Mesodermal cell (in vitro differentiated cells): Measurements from ENCODE around the gene RNPC3. TPM values are rescaled to one million over a fixed set of nuclear protein-coding genes. Genes with fewer than 3 reads are reported as not detected.

Experiments used
- H3K27ac ChIP-seq: 2 replicates; pipeline ENCODE4 v1.7.0; 2013; ENCODE audit warnings: mild to moderate bottlenecking, low read depth, low read length, moderate library complexity; ENCODE audit not compliant: severe bottlenecking
- H3K36me3 ChIP-seq: 2 replicates; pipeline ENCODE4 v1.7.1; 2013; ENCODE audit warnings: mild to moderate bottlenecking, low read length, moderate library complexity; ENCODE audit not compliant: control insufficient read depth, insufficient read depth
- H3K4me1 ChIP-seq: one replicate; pipeline ENCODE4 v1.7.1; 2013; ENCODE audit warnings: mild to moderate bottlenecking, low read length; ENCODE audit not compliant: insufficient read depth, control insufficient read depth, poor library complexity, severe bottlenecking
- H3K4me3 ChIP-seq: 2 replicates; pipeline ENCODE4 v1.7.0; 2013; ENCODE audit warnings: low read length, control low read depth, mild to moderate bottlenecking; ENCODE audit not compliant: insufficient read depth, poor library complexity, severe bottlenecking; ENCODE audit errors: extremely low read depth
- H3K9me3 ChIP-seq: 2 replicates; pipeline ENCODE4 v1.7.1; 2013; ENCODE audit warnings: mild to moderate bottlenecking, low read length, moderate library complexity; ENCODE audit not compliant: control insufficient read depth
- WGBS, 2 experiments: methylation state at CpG; one replicate each; pipeline ENCODE4 v1.1.5; 2013; ENCODE audit warnings: missing lambda C conversion rate in 2 of 2; ENCODE audit not compliant: insufficient coverage in 2 of 2; 5-methylcytosine and 5-hydroxymethylcytosine counted together
- polyA plus RNA-seq, 2 experiments: library from polyadenylated mRNA; stranded (reverse); fragments of 50-300 nt; gene quantifications; one replicate each; pipeline ENCODE4 v1.2.3, GENCODE V29; 2013

The RNPC3 gene, protein sequence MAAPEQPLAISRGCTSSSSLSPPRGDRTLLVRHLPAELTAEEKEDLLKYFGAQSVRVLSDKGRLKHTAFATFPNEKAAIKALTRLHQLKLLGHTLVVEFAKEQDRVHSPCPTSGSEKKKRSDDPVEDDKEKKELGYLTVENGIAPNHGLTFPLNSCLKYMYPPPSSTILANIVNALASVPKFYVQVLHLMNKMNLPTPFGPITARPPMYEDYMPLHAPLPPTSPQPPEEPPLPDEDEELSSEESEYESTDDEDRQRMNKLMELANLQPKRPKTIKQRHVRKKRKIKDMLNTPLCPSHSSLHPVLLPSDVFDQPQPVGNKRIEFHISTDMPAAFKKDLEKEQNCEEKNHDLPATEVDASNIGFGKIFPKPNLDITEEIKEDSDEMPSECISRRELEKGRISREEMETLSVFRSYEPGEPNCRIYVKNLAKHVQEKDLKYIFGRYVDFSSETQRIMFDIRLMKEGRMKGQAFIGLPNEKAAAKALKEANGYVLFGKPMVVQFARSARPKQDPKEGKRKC
- polyA plus RNA-seq (2013, experiment 1 of 2), result 16.2 TPM
- polyA plus RNA-seq (2013, experiment 2 of 2), result 15.3 TPM

DNA sequence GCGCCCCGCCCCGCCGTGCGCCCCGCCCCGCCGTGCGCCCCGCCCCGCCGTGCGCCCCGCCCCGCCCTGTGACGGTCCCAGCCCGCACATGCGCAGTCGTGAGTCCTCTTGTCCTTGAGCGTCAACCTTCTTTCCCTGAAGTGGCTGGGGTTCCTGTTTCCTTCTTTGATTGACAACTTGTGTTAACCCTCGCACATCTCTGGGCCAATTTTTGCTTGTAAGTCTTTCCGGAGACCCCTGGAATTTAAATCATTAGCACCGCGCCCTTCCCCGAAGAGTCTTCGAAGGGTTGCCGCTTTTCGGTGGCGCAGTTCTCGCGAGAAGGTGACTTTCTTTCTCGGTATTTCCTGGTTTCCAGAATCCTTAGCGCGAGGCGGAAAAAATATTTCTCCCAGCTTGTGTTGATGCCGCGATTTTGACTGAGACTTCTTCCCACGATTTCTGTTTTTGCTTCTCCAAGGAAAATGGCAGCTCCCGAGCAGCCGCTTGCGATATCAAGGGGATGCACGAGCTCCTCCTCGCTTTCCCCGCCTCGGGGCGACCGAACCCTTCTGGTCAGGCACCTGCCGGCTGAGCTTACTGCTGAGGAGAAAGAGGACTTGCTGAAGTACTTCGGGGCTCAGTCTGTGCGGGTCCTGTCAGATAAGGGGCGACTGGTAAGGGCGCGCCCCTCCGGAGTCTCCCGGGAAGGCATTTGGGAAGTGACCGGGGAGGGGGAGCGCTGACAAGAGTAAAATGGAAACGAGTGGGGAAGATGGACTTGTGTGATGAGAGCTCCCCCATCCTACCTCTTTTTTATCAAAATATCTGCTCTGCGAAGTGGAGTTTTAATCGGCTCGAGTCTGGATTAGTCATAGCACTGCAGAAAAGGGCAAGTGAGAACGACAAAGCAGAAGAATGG, at the start of gene RNPC3:
Gene RNPC3, plus strand, starts transcription at position 93 of the 901 bp plus-strand sequence. Its CDS starts 372 bp downstream, at position 465.
- Histone ChIP-seq H3K4me3 (peak within 1 kb of the TSS; percentile 74), H3K9me3 (no peaks in the 10 kb centered on the region), H3K27ac (peak within 1 kb of the TSS; percentile 93), H3K36me3 (peaks cover 16% of the 10 kb centered on the region), H3K4me1 (no peaks in the 10 kb centered on the region)
- WGBS, 2 experiments, result 0% methylated on average over 33 to 40 of the region's 62 CpGs

DNA sequence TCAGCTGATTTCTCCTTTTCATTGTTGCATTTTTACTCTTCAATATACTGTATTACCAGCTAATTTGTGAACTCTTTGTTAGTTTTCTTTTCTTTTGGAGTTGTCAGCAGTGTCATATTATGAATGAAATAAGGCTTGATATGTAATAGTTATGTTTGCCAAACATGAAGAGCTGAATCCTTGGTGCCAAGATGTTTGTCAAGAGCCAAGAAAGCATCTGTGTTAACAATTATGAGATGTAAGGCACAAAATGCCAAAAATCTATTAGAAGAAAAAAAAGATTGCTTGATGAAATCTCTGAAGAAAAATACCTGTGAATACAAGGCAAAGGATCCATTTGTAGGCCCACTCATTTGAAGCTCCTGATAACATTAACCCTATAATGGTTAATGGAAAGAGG, 48.4 kb upstream of the RNPC3 start:
- no peak overlapping the region for H3K4me3 ChIP-seq
- no peak overlapping the region for H3K27ac ChIP-seq
- no peaks in the 10 kb centered on the region for H3K9me3 ChIP-seq
- H3K36me3 ChIP-seq, result no peaks in the 10 kb centered on the region
- no peaks in the 10 kb centered on the region for H3K4me1 ChIP-seq

DNA sequence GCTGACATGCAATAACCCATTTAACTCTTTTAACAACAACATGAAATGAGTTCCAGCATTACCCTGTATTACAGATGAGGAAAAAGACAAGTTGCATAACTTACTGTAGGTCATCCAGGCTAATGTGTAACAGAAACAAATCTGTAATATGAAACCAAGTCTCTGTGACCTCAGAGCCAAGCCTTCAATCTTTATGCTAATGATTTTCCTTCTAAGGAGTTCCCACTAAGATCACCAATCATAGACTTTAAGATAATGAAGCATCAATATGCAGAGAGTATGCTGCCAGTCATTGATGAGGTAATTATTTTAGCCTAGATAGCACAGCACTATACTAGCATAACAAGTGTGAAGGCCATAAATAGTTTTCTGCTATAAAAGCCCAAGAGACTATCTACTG, 35.6 kb upstream of the RNPC3 start:
- H3K4me3 ChIP-seq, result no peak overlapping the region
- H3K36me3 ChIP-seq, result no peaks in the 10 kb centered on the region
- no peaks in the 10 kb centered on the region for H3K4me1 ChIP-seq
- H3K9me3 ChIP-seq, result no peaks in the 10 kb centered on the region
- no peak overlapping the region for H3K27ac ChIP-seq

DNA sequence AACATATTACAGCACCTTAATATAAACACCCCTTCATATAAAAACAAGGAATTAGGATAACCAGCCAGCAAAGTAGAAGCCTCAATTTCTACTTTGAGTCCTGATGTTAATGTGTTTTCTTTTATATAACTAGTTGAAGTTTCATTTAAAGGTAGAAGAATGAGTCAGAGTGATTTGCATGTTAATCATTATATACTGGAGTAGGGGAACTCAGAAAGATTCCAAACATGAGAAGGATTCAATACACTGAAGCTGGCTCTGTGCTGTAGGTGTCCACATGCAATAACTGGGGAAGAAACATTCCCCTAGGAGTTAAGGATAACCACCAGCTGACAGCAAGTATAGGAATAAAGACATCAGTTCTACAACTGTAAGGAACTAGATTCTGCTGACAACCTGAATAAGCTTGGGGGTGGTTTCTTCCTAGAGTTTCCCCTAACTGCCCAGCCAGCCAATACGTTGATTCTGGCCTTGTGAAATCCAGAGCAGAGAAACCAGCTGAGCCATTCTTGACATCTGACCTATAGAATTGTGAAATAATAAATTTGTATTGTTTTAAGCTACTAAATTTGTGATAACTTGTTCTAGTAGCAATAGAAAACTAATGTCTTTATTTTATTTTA, 33.4 kb upstream of the RNPC3 start:
- Histone ChIP-seq H3K4me3 (no peak overlapping the region), H3K9me3 (no peaks in the 10 kb centered on the region), H3K4me1 (no peaks in the 10 kb centered on the region), H3K27ac (no peak overlapping the region), H3K36me3 (no peaks in the 10 kb centered on the region)
- WGBS, 2 experiments, result 80% methylated on average over 1 of the region's 1 CpG; no CpG with 5 or more reads in 1 of the 2 experiments

DNA sequence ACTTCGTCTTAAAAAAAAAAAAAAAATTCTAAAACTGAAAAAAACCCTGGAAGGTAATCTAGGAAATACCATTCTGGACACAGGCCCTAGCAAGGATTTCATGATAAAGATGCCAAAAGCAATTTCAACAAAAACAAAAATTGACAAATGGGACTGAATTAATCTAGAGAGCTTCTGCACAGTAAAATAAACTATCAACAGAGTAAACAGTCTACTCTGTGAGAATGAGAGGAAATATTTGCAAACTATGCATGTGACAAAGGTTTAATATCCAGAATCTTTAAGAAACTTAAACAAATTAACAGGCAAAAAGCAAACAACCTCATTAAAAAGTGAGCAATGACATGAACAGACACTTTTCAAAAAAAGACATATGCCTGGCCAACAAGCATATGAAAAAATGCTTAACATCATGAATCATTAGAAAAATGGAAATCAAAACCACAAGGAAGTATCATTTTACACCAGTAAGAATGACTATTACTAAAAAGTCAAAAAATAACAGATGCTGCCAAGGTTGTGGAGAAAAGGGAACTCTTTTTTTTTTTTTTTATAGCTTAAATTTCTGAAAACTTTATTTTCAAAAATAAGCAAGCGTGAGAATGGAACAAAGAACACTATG, 29.4 kb upstream of the RNPC3 start:
- no peak overlapping the region for H3K4me3 ChIP-seq
- H3K27ac ChIP-seq, result no peak overlapping the region
- H3K4me1 ChIP-seq, result no peaks in the 10 kb centered on the region
- 100% methylated on average over 1 of the region's 2 CpGs; no CpG with 5 or more reads in 1 of the 2 experiments for WGBS, 2 experiments
- no peaks in the 10 kb centered on the region for H3K9me3 ChIP-seq
- H3K36me3 ChIP-seq, result no peaks in the 10 kb centered on the region

DNA sequence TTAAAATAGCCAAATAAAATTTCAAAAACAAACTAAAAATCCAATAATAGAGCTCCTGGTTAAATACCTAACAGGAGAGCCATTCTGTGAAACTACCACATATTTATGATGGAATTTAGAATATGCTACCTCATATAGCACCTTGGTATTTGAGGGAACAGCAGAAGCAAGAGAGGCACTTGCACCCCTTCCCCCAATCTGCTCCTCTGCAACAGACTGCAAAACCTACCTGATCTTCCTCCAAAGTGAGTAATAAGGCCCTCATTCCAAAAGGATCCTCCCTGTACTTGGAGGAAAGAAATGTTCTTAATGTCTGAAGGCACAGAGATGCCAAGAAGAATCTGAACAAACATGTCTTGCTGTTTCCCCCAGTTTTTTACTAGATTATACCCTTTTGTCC, 28.1 kb upstream of the RNPC3 start:
- H3K27ac ChIP-seq, result no peak overlapping the region
- H3K4me1 ChIP-seq, result no peaks in the 10 kb centered on the region
- H3K36me3 ChIP-seq, result no peaks in the 10 kb centered on the region
- H3K9me3 ChIP-seq, result no peaks in the 10 kb centered on the region
- no peak overlapping the region for H3K4me3 ChIP-seq

DNA sequence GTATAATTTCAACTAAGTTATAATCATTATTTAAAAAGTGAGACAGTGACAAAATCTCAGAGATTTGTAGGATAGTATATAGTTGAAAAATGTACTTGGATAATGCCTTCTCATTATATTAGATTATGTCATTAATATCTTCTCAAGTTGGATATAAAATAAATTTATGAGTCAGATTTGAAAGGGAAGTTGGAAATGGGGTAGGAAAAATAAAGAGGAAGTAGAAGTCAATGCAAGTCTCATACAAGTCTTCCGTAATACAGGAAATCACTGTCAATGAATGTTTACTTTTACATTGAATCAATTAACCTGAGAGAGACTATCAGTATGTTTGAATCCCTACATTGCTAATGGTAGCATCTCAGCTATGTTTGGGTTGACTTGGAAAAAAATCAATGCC, 16.2 kb upstream of the RNPC3 start:
- Histone ChIP-seq H3K9me3 (no peaks in the 10 kb centered on the region), H3K4me1 (no peaks in the 10 kb centered on the region), H3K4me3 (no peak overlapping the region), H3K36me3 (no peaks in the 10 kb centered on the region), H3K27ac (no peak overlapping the region)
- no CpG with 5 or more reads among the region's 1 CpG for WGBS, 2 experiments

DNA sequence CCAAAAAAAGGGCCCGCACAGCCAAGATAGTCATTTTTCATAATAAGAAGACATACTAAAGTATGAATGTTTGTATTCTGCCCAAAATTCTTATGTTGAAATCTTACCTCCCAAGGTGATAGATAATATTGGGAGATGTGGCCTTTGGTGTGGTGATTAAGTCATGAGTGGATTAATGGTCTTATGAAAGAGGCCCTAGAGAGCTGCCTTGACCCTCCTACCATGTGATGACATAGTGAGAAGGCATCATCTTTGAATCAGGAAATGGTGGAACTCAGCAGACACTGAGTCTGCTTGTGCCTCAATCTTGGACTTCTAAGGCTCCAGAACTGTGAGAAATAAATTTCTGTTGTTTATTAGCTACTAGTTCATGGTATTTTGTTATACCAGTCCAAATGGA, 11.8 kb upstream of the RNPC3 start:
- Histone ChIP-seq H3K9me3 (no peaks in the 10 kb centered on the region), H3K4me3 (no peak overlapping the region), H3K36me3 (no peaks in the 10 kb centered on the region), H3K4me1 (no peaks in the 10 kb centered on the region), H3K27ac (no peak overlapping the region)
- WGBS, 2 experiments, result no CpG with 5 or more reads among the region's 1 CpG

DNA sequence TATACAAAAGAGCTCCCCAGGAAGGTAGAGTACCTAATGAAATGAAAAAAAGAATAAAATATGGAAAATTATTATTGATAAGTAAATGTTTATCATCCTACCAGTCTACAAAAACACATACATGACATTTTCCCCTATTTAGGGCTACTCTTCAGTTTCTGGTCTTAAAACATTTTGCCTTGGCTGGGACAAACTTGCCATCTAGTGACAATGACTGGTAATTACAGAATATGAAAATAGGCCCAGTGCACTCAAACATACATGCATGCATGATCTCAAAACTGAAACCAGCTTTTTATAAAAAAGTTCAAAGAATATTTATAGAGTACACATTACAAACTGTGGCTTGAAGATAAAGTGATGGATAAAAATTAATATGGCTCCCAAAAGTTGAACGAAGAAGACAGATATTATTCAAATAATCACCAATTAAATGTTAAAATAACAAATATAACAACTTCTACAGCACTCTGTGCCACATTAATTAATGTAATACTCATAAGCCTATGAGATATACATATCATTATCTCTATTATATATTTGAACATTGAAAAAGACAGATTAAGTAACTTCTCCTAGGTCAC, 10.5 kb upstream of the RNPC3 start:
- no CpG with 5 or more reads among the region's 1 CpG for WGBS, 2 experiments
- H3K4me1 ChIP-seq, result no peaks in the 10 kb centered on the region
- H3K27ac ChIP-seq, result no peak overlapping the region

DNA sequence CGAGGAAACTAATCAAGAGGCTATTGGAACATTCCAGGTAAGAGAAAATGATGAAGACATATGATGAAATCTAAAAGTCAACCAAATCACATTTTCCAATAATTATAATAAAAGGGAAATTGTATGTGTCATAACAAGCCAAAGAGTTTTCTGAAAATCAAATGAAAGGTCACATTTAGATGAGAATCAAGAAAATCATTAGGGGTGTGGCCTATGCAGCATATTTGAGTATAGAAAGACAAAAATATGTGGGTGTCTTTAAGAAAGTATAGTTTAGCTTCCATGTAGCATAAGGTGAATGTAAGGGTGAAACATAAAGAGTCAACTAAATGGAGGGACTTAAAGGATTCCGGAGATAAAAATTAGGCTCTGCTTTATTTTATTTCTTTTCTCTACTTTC, 9.2 kb upstream of the RNPC3 start:
- no peaks in the 10 kb centered on the region for H3K4me1 ChIP-seq
- no peaks in the 10 kb centered on the region for H3K9me3 ChIP-seq
- no CpG with 5 or more reads among the region's 2 CpGs for WGBS, 2 experiments
- H3K36me3 ChIP-seq, result no peaks in the 10 kb centered on the region
- H3K27ac ChIP-seq, result no peak overlapping the region
- H3K4me3 ChIP-seq, result no peak overlapping the region

More for the DNA sequence above, 10.5 kb upstream of the RNPC3 start:
- no peaks in the 10 kb centered on the region for H3K9me3 ChIP-seq
- H3K36me3 ChIP-seq, result no peaks in the 10 kb centered on the region
- H3K4me3 ChIP-seq, result no peak overlapping the region
